ENCODE data around the gene STRADA. TPM values are rescaled to one million over a fixed set of nuclear protein-coding genes. Genes with fewer than 3 reads are reported as not detected.

STRADA gene
- total RNA-seq, 1 donor from 2014 or later, result 42.9 TPM

- no peak for TF ChIP-seq CTCF (IDR thresholded peaks at IDR 0.05)
- Mint-ChIP-seq H3K27ac (ENCODE audit: unreplicated experiment) (peak overlapping the region; percentile 100), H3K4me1 (ENCODE audit: unreplicated experiment) (peaks cover 44% of the 10 kb centered on the region), H3K9me3 (ENCODE audit: unreplicated experiment) (no peaks in the 10 kb centered on the region), H3K27me3 (ENCODE audit: unreplicated experiment) (no peaks in the 10 kb centered on the region), H3K4me3 (ENCODE audit: unreplicated experiment) (peak overlapping the region; percentile 98), H3K36me3 (ENCODE audit: unreplicated experiment) (peaks cover 11% of the 10 kb centered on the region)
- DNase-seq (ENCODE audit: extremely low spot score, unreplicated experiment), result no peak
These were observed 33.3 kb upstream of the STRADA start for GRCh38 chr17:63774969-63775265.

GRCh38 chr17:63774141-63774968 is 32.8 kb upstream of the STRADA start, which contains the start of gene DDX42:
Gene DDX42 (plus strand): TSS chr17:63774170. CDS start chr17:63787050, 12,880 bp downstream.
- Mint-ChIP-seq H3K27me3 (ENCODE audit: unreplicated experiment) (no peaks in the 10 kb centered on the region), H3K27ac (ENCODE audit: unreplicated experiment) (peak within 1 kb of the TSS; percentile 100), H3K4me3 (ENCODE audit: unreplicated experiment) (peak within 1 kb of the TSS; percentile 98), H3K4me1 (ENCODE audit: unreplicated experiment) (peaks cover 40% of the 10 kb centered on the region), H3K36me3 (ENCODE audit: unreplicated experiment) (peaks cover 7% of the 10 kb centered on the region), H3K9me3 (ENCODE audit: unreplicated experiment) (no peaks in the 10 kb centered on the region)
- DNase-seq (ENCODE audit: extremely low spot score, unreplicated experiment), result peak; percentile 95
- peak; percentile 22 for TF ChIP-seq CTCF (IDR thresholded peaks at IDR 0.05)

GRCh38 chr17:63773272-63774140 is 31.9 kb upstream of the STRADA start, which contains the start of gene CCDC47:
Gene CCDC47 (minus strand): TSS chr17:63773597. CDS start chr17:63766175, 7,422 bp downstream.
- no peaks in the 10 kb centered on the region for H3K27me3 Mint-ChIP-seq (ENCODE audit: unreplicated experiment)
- H3K36me3 Mint-ChIP-seq (ENCODE audit: unreplicated experiment), result peaks cover 3% of the 10 kb centered on the region
- H3K4me1 Mint-ChIP-seq (ENCODE audit: unreplicated experiment), result peaks cover 38% of the 10 kb centered on the region
- peak within 1 kb of the TSS; percentile 98 for H3K4me3 Mint-ChIP-seq (ENCODE audit: unreplicated experiment)
- DNase-seq (ENCODE audit: extremely low spot score, unreplicated experiment), result peak; percentile 100
- H3K9me3 Mint-ChIP-seq (ENCODE audit: unreplicated experiment), result no peaks in the 10 kb centered on the region
- H3K27ac Mint-ChIP-seq (ENCODE audit: unreplicated experiment), result peak within 1 kb of the TSS; percentile 100
- TF ChIP-seq CTCF (IDR thresholded peaks at IDR 0.05), result no peak

- DNase-seq (ENCODE audit: extremely low spot score, unreplicated experiment), result no peak
- H3K4me3 Mint-ChIP-seq (ENCODE audit: unreplicated experiment), result peak overlapping the region; percentile 98
- no peak for TF ChIP-seq CTCF (IDR thresholded peaks at IDR 0.05)
- no peaks in the 10 kb centered on the region for H3K9me3 Mint-ChIP-seq (ENCODE audit: unreplicated experiment)
- no peaks in the 10 kb centered on the region for H3K27me3 Mint-ChIP-seq (ENCODE audit: unreplicated experiment)
- peak overlapping the region; percentile 100 for H3K27ac Mint-ChIP-seq (ENCODE audit: unreplicated experiment)
- H3K36me3 Mint-ChIP-seq (ENCODE audit: unreplicated experiment), result peaks cover 3% of the 10 kb centered on the region
- peaks cover 36% of the 10 kb centered on the region for H3K4me1 Mint-ChIP-seq (ENCODE audit: unreplicated experiment)
These were observed 31.2 kb upstream of the STRADA start for GRCh38 chr17:63772801-63773271.
